G401 (cell line): ENCODE measurements around the gene RRN3. TPM values are rescaled to one million over a fixed set of nuclear protein-coding genes. Genes with fewer than 3 reads are reported as not detected.
"Not testable (repeated sequence)": the region's sequence is repeated elsewhere in the genome, so short reads cannot be mapped to it uniquely, and the experiment has no call there.

Experiments used
- DNase-seq: peaks from one replicate; pipeline ENCODE4 v3.0.0-alpha.2; 2015; ENCODE audit warnings: low spot score
- in situ Hi-C: cut with HindIII; loops from 2 replicates; pipeline ENCODE4 v1.10.0; 2016; ENCODE audit warnings: low sequenced_read_pairs, mixed read lengths
- total RNA-seq: library from RNA; depleted of rRNA; stranded (reverse); fragments of >200 nt; shearing (Covaris generic); gene quantifications from 2 replicates; pipeline ENCODE4 v1.2.3, GENCODE V29; 2014; rRNA removed

The RRN3 gene
- total RNA-seq, 1 experiment from 2014 or later = 25.5 TPM

DNA sequence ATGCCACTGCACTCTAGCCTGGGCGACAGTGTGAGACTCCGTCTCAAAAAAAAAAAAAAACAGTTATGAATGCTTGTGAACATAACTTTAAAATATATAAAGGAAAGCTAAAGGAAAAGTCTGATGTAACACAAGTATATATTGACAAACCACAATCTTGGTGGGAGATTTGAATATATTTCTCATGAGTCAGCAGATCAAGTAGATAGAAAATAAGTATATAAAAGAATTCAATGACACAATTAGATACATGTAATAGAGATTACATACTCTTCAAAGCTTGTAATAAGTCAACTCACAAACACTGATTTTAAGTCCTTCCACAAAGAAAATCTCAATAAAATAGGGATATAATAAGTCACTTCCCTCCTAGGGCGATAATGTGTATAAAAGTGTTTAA, 78.4 kb downstream of the RRN3 start:
- in situ Hi-C loops, DNase-seq: not testable (repeated sequence)

DNA sequence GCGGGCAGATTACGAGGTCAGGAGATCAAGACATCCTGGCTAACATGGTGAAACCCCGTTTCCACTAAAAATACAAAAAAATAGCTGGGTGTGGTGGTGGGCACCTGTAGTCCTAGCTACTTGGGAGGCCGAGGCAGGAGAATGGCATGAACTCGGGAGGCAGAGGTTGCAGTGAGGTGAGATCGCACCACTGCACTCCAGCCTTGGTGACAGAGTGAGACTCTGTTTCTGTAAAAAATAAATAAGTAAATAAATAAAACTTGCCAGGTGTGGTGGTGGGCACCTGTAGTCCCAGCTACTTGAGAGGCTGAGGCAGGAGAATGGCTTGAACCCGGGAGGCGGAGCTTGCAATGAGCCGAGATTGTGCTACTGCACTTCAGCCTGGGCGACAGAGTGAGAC, 81.1 kb downstream of the RRN3 start:
- in situ Hi-C loops, DNase-seq: not testable (repeated sequence)

Other genes with a start within 250 kb of the RRN3 start
- gene NPIPA1, start 156.8 kb downstream of the RRN3 start, total RNA-seq = 19.7 and 37.0 TPM in 2 replicates
- 41.5 and 45.2 TPM in 2 replicates for gene PDXDC1, start 119.2 kb downstream of the RRN3 start, total RNA-seq
- 59.1 and 69.6 TPM in 2 replicates for gene NTAN1, start 38.2 kb downstream of the RRN3 start, total RNA-seq